ENCODE data around the gene PIH1D2. TPM values are rescaled to one million over a fixed set of nuclear protein-coding genes. Genes with fewer than 3 reads are reported as not detected.

Gene PIH1D2
- total and polyA plus RNA-seq, 4 donors: 5.3 to 12.9 (median 7.3) TPM

GRCh38 chr11:112019066-112019465, 54.8 kb downstream of the PIH1D2 start:
- Histone ChIP-seq H3K27ac (ENCODE audit: low read depth, low read length) (no peak overlapping the region), H3K9me3 (ENCODE audit: control insufficient read depth, insufficient read depth, low read length) (no peaks in the 10 kb centered on the region), H3K27me3 (ENCODE audit: control insufficient read depth, insufficient read depth, low read length) (no peaks in the 10 kb centered on the region), H3K4me1 (ENCODE audit: control insufficient read depth, insufficient read depth, low read length) (no peaks in the 10 kb centered on the region), H3K4me3 (ENCODE audit: low read depth, low read length) (no peak overlapping the region), H3K36me3 (ENCODE audit: control insufficient read depth, insufficient read depth, low read length) (peaks cover 3% of the 10 kb centered on the region)
- WGBS (ENCODE audit: insufficient coverage): 86% methylated on average over 4 of the region's 5 CpGs
- no peak for DNase-seq (ENCODE audit: low read depth in 4 of 6, low spot score in 6 of 6)

Small RNA genes lying within 50 kb of the gene (small RNA-seq; reads per million reads assigned to genes)
- gene AP000907.3 (ENCODE audit: low replicate concordance): not detected
- not detected for gene RNU6-893P (ENCODE audit: low replicate concordance)

Other genes starting within 250 kb of the PIH1D2 start
- gene ALG9, start 202.4 kb downstream of the PIH1D2 start, total RNA-seq: 10 to 100 TPM; 55.9 to 61.1 TPM
- gene ALG9, start 202.4 kb downstream of the PIH1D2 start, polyA plus RNA-seq (ENCODE audit: insufficient read length in 2 of 2): 10 to 100 TPM; 36.3 to 37.2 TPM
- 1 to 10 TPM; 4.6 to 7.1 TPM for gene FDXACB1, start 194.9 kb downstream of the PIH1D2 start, total RNA-seq
- 1 to 10 TPM; 4.4 to 4.9 TPM for gene FDXACB1, start 194.9 kb downstream of the PIH1D2 start, polyA plus RNA-seq (ENCODE audit: insufficient read length in 2 of 2)
- gene CFAP68, start 194.5 kb downstream of the PIH1D2 start, total RNA-seq: 10 to 100 TPM; 12.9 to 32.6 TPM
- 10 to 100 TPM; 25.1 to 29.7 TPM for gene CFAP68, start 194.5 kb downstream of the PIH1D2 start, polyA plus RNA-seq (ENCODE audit: insufficient read length in 2 of 2)
- 10 to 100 TPM; 85.2 to 90.4 TPM for gene CRYAB, start 162.2 kb downstream of the PIH1D2 start, total RNA-seq
- 100 to 1,000 TPM; 122 to 126 TPM for gene CRYAB, start 162.2 kb downstream of the PIH1D2 start, polyA plus RNA-seq (ENCODE audit: insufficient read length in 2 of 2)
- gene HSPB2, start 161.3 kb downstream of the PIH1D2 start, total RNA-seq: 1 to 10 TPM in 1 of 2 donors, under 1 TPM in 1; 0.50 to 3.0 TPM
- 1 to 10 TPM; 4.3 to 5.7 TPM for gene HSPB2, start 161.3 kb downstream of the PIH1D2 start, polyA plus RNA-seq (ENCODE audit: insufficient read length in 2 of 2)
- under 1 TPM in 1 of 2 donors, not detected in 1; 0.88 TPM for gene C11orf52, start 155.1 kb downstream of the PIH1D2 start, total RNA-seq
- gene C11orf52, start 155.1 kb downstream of the PIH1D2 start, polyA plus RNA-seq (ENCODE audit: insufficient read length in 2 of 2): under 1 TPM; 0.46 to 0.81 TPM
- 10 to 100 TPM; 48.5 to 66.4 TPM for gene DIXDC1, start 136.7 kb downstream of the PIH1D2 start, total RNA-seq
- gene DIXDC1, start 136.7 kb downstream of the PIH1D2 start, polyA plus RNA-seq (ENCODE audit: insufficient read length in 2 of 2): 10 to 100 TPM; 31.5 to 34.1 TPM
- gene DLAT, start 48.6 kb downstream of the PIH1D2 start, total RNA-seq: 10 to 100 TPM; 36.5 to 58.3 TPM
- 10 to 100 TPM; 39.1 to 53.1 TPM for gene DLAT, start 48.6 kb downstream of the PIH1D2 start, polyA plus RNA-seq (ENCODE audit: insufficient read length in 2 of 2)
- 10 to 100 TPM; 24.8 to 36.4 TPM for gene NKAPD1, start 282 bp upstream of the PIH1D2 start, total RNA-seq
- gene NKAPD1, start 282 bp upstream of the PIH1D2 start, polyA plus RNA-seq (ENCODE audit: insufficient read length in 2 of 2): 10 to 100 TPM; 37.3 to 48.1 TPM
- 100 to 1,000 TPM in 1 of 2 donors, 10 to 100 TPM in 1; 73.3 to 122 TPM for gene TIMM8B, start 12.7 kb upstream of the PIH1D2 start, total RNA-seq
- 10 to 100 TPM; 74.7 to 80.2 TPM for gene TIMM8B, start 12.7 kb upstream of the PIH1D2 start, polyA plus RNA-seq (ENCODE audit: insufficient read length in 2 of 2)
- gene SDHD, start 12.9 kb upstream of the PIH1D2 start, total RNA-seq: 100 to 1,000 TPM in 1 of 2 donors, 10 to 100 TPM in 1; 93.9 to 125 TPM
- gene SDHD, start 12.9 kb upstream of the PIH1D2 start, polyA plus RNA-seq (ENCODE audit: insufficient read length in 2 of 2): 10 to 100 TPM; 72.5 to 75.6 TPM
- gene IL18, start 90.1 kb upstream of the PIH1D2 start, total RNA-seq: 10 to 100 TPM in 1 of 2 donors, 1 to 10 TPM in 1; 7.8 to 18.2 TPM
- gene IL18, start 90.1 kb upstream of the PIH1D2 start, polyA plus RNA-seq (ENCODE audit: insufficient read length in 2 of 2): 1 to 10 TPM; 3.3 to 5.8 TPM
- under 1 TPM; 0.17 to 0.99 TPM for gene TEX12, start 93.4 kb upstream of the PIH1D2 start, total RNA-seq
- gene TEX12, start 93.4 kb upstream of the PIH1D2 start, polyA plus RNA-seq (ENCODE audit: insufficient read length in 2 of 2): under 1 TPM in 1 of 2 donors, not detected in 1; 0.14 TPM
- 10 to 100 TPM; 15.9 to 16.2 TPM for gene BCO2, start 101.5 kb upstream of the PIH1D2 start, total RNA-seq
- 10 to 100 TPM in 1 of 2 donors, 1 to 10 TPM in 1; 8.2 to 12.3 TPM for gene BCO2, start 101.5 kb upstream of the PIH1D2 start, polyA plus RNA-seq (ENCODE audit: insufficient read length in 2 of 2)
- 10 to 100 TPM; 49.0 to 50.2 TPM for gene PTS, start 152.4 kb upstream of the PIH1D2 start, total RNA-seq
- 10 to 100 TPM; 96.2 to 97.1 TPM for gene PTS, start 152.4 kb upstream of the PIH1D2 start, polyA plus RNA-seq (ENCODE audit: insufficient read length in 2 of 2)
- gene PLET1, start 186.8 kb upstream of the PIH1D2 start, total RNA-seq: not detected
- gene PLET1, start 186.8 kb upstream of the PIH1D2 start, polyA plus RNA-seq (ENCODE audit: insufficient read length in 2 of 2): under 1 TPM in 1 of 2 donors, not detected in 1; 0.15 TPM